ENCODE measurements around the gene EYA4.

GRCh38 chr6:133567636-133568035, 326.5 kb downstream of the EYA4 start:
- TF ChIP-seq HMGXB4 (CRISPR knock-in tag; IDR thresholded peaks at IDR 0.05) (no peak), E2F1 (CRISPR knock-in tag; IDR thresholded peaks at IDR 0.05) (no peak), ZNF138 (CRISPR knock-in tag; conservative IDR thresholded peaks at IDR 0.05) (no peak), CTCF (IDR thresholded peaks at IDR 0.05) (no peak), MXD4 (CRISPR knock-in tag; IDR thresholded peaks at IDR 0.05; ENCODE audit: borderline replicate concordance) (no peak), ELF4 (CRISPR knock-in tag; IDR thresholded peaks at IDR 0.05; ENCODE audit: low read depth) (no peak), TEAD1 (CRISPR knock-in tag; IDR thresholded peaks at IDR 0.05) (no peak), FOXK1 (CRISPR knock-in tag; IDR thresholded peaks at IDR 0.05) (no peak), SP1 (CRISPR knock-in tag; conservative IDR thresholded peaks at IDR 0.05) (no peak), IRF1 (CRISPR knock-in tag; IDR thresholded peaks at IDR 0.05) (no peak), E2F5 (CRISPR knock-in tag; IDR thresholded peaks at IDR 0.05) (no peak), FOXJ3 (CRISPR knock-in tag; IDR thresholded peaks at IDR 0.05; ENCODE audit: borderline replicate concordance) (no peak)
